SK-N-SH treated with all-trans-retinoic acid at 6 μM for 48 hours (cell line): ENCODE results near the gene FAM118A.

Experiments
- ATAC-seq: fragments of 200-7000 bp; cut with Tn5 transposase; 3 replicates; pipeline ENCODE4 v1.9.1; 2020; ENCODE audit warnings: mild to moderate bottlenecking, moderate library complexity
- ARNTL ChIP-seq: fragments of 450-650 bp; formaldehyde crosslinking; IDR thresholded peaks from 2 replicates; pipeline ENCODE4 v1.5.0; 2020; ENCODE audit warnings: low read depth, mild to moderate bottlenecking, moderate library complexity, borderline replicate concordance
- BACH2 ChIP-seq: fragments of 250-450 bp; sonication (Bioruptor Pico); IDR thresholded peaks from 2 replicates; pipeline ENCODE4 v1.9.0; 2021; ENCODE audit warnings: mild to moderate bottlenecking, borderline replicate concordance
- CSDC2 ChIP-seq: fragments of 250-450 bp; sonication (Bioruptor Pico); IDR thresholded peaks from 2 replicates; pipeline ENCODE4 v1.5.0; 2020; ENCODE audit warnings: mild to moderate bottlenecking, moderate library complexity
- ESRRG ChIP-seq: fragments of 250-450 bp; sonication (Bioruptor Pico); IDR thresholded peaks from 2 replicates; pipeline ENCODE4 v1.6.1; 2021; ENCODE audit warnings: mild to moderate bottlenecking
- GLIS3 ChIP-seq: fragments of 250-450 bp; sonication (Bioruptor Pico); IDR thresholded peaks from 2 replicates; pipeline ENCODE4 v1.5.0; 2020; ENCODE audit warnings: mild to moderate bottlenecking, moderate library complexity
- ISL1 ChIP-seq: fragments of 250-450 bp; sonication (Bioruptor Pico); IDR thresholded peaks from 2 replicates; pipeline ENCODE4 v2.1.2; 2022; ENCODE audit warnings: mild to moderate bottlenecking, moderate library complexity
- OSR1 ChIP-seq: fragments of 250-450 bp; sonication (Bioruptor Pico); IDR thresholded peaks from 2 replicates; pipeline ENCODE4 v1.8.0; 2022; ENCODE audit warnings: moderate library complexity, mild to moderate bottlenecking, inconsistent platforms
- PPARA ChIP-seq: fragments of 250-450 bp; sonication (Bioruptor Pico); IDR thresholded peaks from 2 replicates; pipeline ENCODE4 v1.5.0; 2020; ENCODE audit warnings: mild to moderate bottlenecking, borderline replicate concordance
- RARB ChIP-seq: fragments of 250-450 bp; sonication (Bioruptor Pico); IDR thresholded peaks from 2 replicates; pipeline ENCODE4 v1.8.0; 2021; ENCODE audit warnings: mild to moderate bottlenecking, moderate library complexity
- TCF4 ChIP-seq: fragments of 250-450 bp; sonication (Bioruptor Pico); IDR thresholded peaks from 2 replicates; pipeline ENCODE4 v1.8.0; 2021; ENCODE audit warnings: mild to moderate bottlenecking, moderate library complexity, borderline replicate concordance
- ZC3H10 ChIP-seq: fragments of 250-450 bp; sonication (Bioruptor Pico); IDR thresholded peaks from 2 replicates; pipeline ENCODE4 v1.5.1; 2021; ENCODE audit warnings: mild to moderate bottlenecking, moderate library complexity
- ZFP3 ChIP-seq: fragments of 250-450 bp; sonication (Bioruptor Pico); IDR thresholded peaks from 2 replicates; pipeline ENCODE4 v1.5.0; 2020; ENCODE audit warnings: mild to moderate bottlenecking, moderate library complexity
- ZFP30 ChIP-seq: fragments of 450-650 bp; formaldehyde crosslinking; IDR thresholded peaks from 2 replicates; pipeline ENCODE4 v1.5.0; 2022; ENCODE audit warnings: mild to moderate bottlenecking, moderate library complexity
- ZNF70 ChIP-seq: fragments of 450-650 bp; formaldehyde crosslinking; IDR thresholded peaks from 2 replicates; pipeline ENCODE4 v1.5.0; 2020; ENCODE audit warnings: mild to moderate bottlenecking, moderate library complexity
- ZNF8 ChIP-seq: fragments of 450-650 bp; formaldehyde crosslinking; IDR thresholded peaks from 2 replicates; pipeline ENCODE4 v1.5.0; 2020; ENCODE audit warnings: mild to moderate bottlenecking, moderate library complexity
- TF ChIP-seq, protein P1 (sequence below): fragments of 250-450 bp; sonication (Bioruptor Pico); IDR thresholded peaks from 2 replicates; pipeline ENCODE4 v1.5.0; 2020; ENCODE audit warnings: mild to moderate bottlenecking, moderate library complexity
- TF ChIP-seq, protein P2 (sequence below): fragments of 250-450 bp; sonication (Bioruptor Pico); IDR thresholded peaks from 2 replicates; pipeline ENCODE4 v1.5.1; 2021; ENCODE audit warnings: mild to moderate bottlenecking, moderate library complexity
- TF ChIP-seq, protein P3 (sequence below): fragments of 250-450 bp; sonication (Bioruptor Pico); IDR thresholded peaks from 2 replicates; pipeline ENCODE4 v1.8.0; 2020; ENCODE audit warnings: mild to moderate bottlenecking, moderate library complexity, borderline replicate concordance
- TF ChIP-seq, protein P4 (sequence below): fragments of 250-450 bp; sonication (Bioruptor Pico); IDR thresholded peaks from 2 replicates; pipeline ENCODE4 v1.8.0; 2021; ENCODE audit warnings: low read depth, mild to moderate bottlenecking, moderate library complexity, borderline replicate concordance

FAM118A gene

DNA sequence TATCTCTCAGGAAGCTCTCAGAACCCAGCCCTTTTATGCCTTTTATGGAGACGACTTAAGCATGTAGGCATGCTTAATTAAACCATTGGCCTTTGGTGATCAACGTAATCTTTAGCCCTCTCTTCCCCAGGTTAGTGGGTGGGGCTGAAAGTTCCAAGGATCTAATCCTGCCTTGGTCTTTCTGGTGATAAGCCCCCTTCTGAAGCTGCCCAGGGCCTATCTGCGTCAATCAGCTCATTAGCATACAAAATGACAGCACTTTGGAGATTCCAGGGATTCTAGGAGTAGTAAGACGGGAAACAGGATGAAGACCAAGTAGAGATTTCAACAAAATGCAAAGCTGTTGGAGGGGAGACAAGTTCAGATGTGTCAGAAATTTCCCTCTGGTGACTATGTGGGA lies 3.1 kb downstream of the FAM118A start:
- ATAC-seq = no peak

DNA sequence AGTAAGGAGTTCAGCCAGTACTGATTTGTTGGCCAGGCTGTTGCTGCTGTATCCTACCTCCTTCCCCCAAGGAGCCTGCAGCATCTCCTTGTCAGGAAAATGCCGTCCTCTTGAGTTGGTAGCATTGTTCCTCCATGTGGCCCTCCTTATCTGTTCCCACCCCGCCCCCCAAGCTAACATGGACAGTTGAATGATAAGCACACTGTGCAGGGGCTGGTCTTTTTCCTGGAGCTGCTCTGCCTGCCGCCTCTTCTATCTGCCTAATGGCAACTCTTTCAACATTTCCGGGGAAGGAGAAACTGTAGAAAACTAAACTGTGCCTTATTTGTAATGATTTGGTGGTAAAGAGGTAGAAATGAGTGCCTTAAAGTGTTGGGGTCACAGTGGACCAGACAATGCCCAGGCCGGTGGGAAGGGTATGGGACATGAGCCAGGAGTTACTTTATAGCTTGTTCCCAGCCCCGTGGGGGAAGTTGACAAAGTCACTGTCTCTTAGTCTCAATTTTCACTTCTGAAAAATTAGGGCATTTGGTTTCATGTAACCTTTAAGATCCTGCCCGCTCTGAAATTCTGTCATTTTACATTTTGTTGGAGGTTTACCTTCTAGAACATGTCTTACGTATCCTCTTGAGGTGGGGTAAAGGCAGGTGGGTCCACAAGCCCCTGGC lies 4.5 kb downstream of the FAM118A start:
- ATAC-seq = no peak
- TF ChIP-seq ZFP3 (CRISPR knock-in tag) (no peak), BACH2 (no peak), OSR1 (CRISPR knock-in tag) (no peak), CSDC2 (no peak), RARB (CRISPR knock-in tag) (no peak), ZC3H10 (CRISPR knock-in tag) (no peak), TCF4 (CRISPR knock-in tag) (no peak), ISL1 (CRISPR knock-in tag) (no peak), ARNTL (no peak), PPARA (no peak), ZNF8 (CRISPR knock-in tag) (no peak)
- TF ChIP-seq, protein P1, sequence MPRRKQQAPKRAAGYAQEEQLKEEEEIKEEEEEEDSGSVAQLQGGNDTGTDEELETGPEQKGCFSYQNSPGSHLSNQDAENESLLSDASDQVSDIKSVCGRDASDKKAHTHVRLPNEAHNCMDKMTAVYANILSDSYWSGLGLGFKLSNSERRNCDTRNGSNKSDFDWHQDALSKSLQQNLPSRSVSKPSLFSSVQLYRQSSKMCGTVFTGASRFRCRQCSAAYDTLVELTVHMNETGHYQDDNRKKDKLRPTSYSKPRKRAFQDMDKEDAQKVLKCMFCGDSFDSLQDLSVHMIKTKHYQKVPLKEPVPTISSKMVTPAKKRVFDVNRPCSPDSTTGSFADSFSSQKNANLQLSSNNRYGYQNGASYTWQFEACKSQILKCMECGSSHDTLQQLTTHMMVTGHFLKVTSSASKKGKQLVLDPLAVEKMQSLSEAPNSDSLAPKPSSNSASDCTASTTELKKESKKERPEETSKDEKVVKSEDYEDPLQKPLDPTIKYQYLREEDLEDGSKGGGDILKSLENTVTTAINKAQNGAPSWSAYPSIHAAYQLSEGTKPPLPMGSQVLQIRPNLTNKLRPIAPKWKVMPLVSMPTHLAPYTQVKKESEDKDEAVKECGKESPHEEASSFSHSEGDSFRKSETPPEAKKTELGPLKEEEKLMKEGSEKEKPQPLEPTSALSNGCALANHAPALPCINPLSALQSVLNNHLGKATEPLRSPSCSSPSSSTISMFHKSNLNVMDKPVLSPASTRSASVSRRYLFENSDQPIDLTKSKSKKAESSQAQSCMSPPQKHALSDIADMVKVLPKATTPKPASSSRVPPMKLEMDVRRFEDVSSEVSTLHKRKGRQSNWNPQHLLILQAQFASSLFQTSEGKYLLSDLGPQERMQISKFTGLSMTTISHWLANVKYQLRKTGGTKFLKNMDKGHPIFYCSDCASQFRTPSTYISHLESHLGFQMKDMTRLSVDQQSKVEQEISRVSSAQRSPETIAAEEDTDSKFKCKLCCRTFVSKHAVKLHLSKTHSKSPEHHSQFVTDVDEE (CRISPR knock-in tag) = no peak
- TF ChIP-seq, protein P2, sequence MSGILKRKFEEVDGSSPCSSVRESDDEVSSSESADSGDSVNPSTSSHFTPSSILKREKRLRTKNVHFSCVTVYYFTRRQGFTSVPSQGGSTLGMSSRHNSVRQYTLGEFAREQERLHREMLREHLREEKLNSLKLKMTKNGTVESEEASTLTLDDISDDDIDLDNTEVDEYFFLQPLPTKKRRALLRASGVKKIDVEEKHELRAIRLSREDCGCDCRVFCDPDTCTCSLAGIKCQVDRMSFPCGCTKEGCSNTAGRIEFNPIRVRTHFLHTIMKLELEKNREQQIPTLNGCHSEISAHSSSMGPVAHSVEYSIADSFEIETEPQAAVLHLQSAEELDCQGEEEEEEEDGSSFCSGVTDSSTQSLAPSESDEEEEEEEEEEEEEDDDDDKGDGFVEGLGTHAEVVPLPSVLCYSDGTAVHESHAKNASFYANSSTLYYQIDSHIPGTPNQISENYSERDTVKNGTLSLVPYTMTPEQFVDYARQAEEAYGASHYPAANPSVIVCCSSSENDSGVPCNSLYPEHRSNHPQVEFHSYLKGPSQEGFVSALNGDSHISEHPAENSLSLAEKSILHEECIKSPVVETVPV = no peak

More for the DNA sequence above, 3.1 kb downstream of the FAM118A start:
- TF ChIP-seq ZFP30 (CRISPR knock-in tag) (no peak), OSR1 (CRISPR knock-in tag) (no peak), RARB (CRISPR knock-in tag) (no peak), ZNF70 (no peak), ZFP3 (CRISPR knock-in tag) (no peak), GLIS3 (CRISPR knock-in tag) (no peak), TCF4 (CRISPR knock-in tag) (no peak), ZC3H10 (CRISPR knock-in tag) (no peak), ESRRG (CRISPR knock-in tag) (no peak)
- TF ChIP-seq, protein P1 (CRISPR knock-in tag) = no peak
- TF ChIP-seq, protein P2 = no peak
- TF ChIP-seq, protein P3, sequence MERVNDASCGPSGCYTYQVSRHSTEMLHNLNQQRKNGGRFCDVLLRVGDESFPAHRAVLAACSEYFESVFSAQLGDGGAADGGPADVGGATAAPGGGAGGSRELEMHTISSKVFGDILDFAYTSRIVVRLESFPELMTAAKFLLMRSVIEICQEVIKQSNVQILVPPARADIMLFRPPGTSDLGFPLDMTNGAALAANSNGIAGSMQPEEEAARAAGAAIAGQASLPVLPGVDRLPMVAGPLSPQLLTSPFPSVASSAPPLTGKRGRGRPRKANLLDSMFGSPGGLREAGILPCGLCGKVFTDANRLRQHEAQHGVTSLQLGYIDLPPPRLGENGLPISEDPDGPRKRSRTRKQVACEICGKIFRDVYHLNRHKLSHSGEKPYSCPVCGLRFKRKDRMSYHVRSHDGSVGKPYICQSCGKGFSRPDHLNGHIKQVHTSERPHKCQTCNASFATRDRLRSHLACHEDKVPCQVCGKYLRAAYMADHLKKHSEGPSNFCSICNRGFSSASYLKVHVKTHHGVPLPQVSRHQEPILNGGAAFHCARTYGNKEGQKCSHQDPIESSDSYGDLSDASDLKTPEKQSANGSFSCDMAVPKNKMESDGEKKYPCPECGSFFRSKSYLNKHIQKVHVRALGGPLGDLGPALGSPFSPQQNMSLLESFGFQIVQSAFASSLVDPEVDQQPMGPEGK (CRISPR knock-in tag) = no peak

DNA sequence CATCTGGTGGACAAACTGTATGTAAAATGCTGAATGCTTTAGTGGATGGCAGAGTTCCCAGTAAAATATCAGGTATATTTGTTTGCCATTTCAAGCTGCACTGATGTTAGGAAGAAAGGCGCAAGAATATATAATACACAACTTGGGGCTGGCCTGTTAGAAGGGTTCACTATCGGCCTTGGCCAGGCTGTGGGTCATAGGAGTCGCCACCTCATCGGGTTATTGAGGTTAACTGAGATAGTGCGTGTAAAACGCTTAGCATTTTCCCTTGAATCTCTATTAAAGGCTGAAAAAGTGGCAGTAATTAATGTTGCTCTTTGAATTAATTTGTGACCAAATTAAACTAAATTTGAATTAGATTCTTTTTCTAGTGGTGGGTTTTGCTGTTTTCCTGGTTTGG lies 5.1 kb downstream of the FAM118A start:
- ATAC-seq = no peak
- TF ChIP-seq, protein P4, sequence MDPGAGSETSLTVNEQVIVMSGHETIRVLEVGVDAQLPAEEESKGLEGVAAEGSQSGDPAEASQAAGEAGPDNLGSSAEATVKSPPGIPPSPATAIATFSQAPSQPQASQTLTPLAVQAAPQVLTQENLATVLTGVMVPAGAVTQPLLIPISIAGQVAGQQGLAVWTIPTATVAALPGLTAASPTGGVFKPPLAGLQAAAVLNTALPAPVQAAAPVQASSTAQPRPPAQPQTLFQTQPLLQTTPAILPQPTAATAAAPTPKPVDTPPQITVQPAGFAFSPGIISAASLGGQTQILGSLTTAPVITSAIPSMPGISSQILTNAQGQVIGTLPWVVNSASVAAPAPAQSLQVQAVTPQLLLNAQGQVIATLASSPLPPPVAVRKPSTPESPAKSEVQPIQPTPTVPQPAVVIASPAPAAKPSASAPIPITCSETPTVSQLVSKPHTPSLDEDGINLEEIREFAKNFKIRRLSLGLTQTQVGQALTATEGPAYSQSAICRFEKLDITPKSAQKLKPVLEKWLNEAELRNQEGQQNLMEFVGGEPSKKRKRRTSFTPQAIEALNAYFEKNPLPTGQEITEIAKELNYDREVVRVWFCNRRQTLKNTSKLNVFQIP (CRISPR knock-in tag) = no peak
- no peak for TF ChIP-seq BACH2
